Stimulated activated CD4-positive, alpha-beta T cell treated with anti-CD3 and anti-CD28 coated beads, Interleukin-4, amount 100 ng/mL, for 4 hours (primary cell): ENCODE data around the gene MRPL22.
"Not testable (repeated sequence)": the region's sequence is repeated elsewhere in the genome, so short reads cannot be mapped to it uniquely, and the experiment has no call there.

Source experiments
- DNase-seq, 2 experiments: peaks; one replicate each; pipeline ENCODE4 v3.0.0-alpha.2; 2020

Gene MRPL22

GRCh38 chr5:154943527-154943926, 2.7 kb downstream of the MRPL22 start:
- no peak for DNase-seq

DNA sequence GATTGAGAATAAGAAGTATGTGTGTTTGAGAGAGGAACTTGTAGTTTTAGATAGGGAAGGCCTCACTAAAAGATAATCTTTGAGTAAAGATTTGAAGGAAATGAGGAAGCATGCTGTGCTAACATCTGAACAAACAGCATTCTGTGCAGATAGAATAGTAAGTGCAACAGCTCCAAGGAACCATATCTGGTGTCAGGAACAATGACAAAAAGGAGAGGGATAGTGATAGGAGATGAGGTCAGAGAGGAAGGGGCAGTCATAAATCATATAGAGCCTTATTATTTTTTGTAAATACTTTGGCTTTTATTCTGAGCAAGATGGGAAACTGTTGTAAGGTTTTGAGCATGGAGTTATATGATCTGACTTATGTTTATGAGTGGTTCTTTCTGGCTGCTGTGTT, 3.8 kb downstream of the MRPL22 start:
- DNase-seq, result no peak

DNA sequence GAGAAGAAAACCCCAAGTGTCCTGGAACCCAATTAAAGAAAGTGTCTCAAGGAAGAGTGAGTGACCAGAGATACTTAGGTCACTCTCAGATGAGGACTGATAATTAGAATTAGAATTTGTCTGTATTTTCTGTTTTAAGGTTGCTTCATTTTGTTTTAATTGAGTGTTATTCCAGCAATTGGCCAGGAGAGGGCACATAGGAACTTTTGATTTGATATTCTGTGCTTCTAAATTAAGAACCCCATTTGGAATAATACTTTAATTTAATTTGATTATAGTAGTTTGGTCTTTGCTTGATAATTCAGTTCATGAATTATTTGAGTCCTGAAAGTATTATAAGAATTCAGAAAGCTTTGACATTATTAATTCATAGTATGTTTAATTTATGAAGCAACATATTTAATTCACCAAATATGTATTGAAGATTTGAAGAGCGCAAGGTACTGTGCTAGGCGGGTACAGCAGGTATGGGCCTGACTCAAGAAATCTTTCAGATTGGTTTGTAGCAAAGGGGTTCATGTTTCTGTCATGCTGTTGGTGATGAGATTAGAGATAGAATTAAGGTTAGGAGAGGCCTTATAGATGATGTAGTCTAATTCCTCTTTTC, 4.9 kb downstream of the MRPL22 start:
- DNase-seq, result no peak

DNA sequence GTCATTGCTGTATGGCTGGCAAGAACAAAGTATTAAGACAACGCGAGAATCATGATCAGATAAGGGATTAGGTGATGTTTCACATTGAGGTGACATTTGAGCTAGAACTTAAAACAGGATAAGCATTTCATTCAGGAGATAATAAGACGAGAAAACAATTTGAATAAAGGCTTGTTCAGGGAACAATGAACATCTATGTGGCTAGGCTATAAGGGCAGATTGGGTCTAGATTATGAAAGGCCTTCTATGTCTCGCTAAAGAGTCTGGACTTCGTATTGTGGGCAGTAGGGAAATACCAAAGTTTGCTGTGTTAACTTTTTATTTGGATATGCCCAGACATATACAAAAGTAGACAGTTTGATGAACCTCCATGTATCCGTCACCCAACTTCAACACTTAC, 6.9 kb downstream of the MRPL22 start:
- DNase-seq, result no peak

GRCh38 chr5:154948313-154948712, 7.4 kb downstream of the MRPL22 start:
- DNase-seq, result no peak

DNA sequence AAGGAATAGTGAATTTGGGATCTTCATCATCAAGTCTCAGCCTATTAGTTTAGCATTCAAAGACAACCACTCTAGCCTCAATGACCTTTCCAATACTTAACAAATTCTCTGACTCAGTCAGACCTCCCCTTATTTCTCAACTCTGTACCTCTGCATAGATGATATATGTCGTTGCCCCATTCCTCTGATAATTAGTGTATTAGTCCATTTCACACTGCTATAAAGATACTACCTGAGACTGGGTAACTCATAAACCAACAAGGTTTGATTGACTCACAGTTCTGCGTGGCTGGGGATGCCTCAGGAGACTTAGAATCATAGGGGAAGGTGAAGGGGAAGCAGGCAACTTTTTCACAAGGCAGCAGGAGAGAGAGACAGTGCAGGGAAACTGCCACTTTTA, 8.9 kb downstream of the MRPL22 start:
- no peak for DNase-seq

DNA sequence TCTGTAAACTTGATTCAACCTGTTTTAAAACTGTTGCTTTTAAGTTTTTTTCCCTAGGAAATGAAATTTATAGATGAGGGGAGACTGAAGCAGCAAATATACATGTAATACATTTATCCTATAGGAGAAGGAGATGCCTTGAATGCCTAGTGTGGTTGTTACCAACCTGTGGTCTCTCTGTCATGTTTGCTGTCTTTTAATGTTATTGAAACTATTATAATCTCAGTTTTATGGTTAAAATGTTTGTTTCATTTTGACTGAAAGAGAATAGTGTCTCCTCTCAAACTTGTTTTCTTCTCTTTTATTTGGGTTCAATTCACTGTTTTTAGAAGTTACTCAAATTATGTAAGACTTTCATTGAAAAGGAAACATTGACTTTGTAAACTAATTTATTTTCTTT, 15.8 kb downstream of the MRPL22 start:
- no peak for DNase-seq

- no peak for DNase-seq
Measured at GRCh38 chr5:154962494-154962893, 21.6 kb downstream of the MRPL22 start.

GRCh38 chr5:154966081-154966841, 25.4 kb downstream of the MRPL22 start:
- no peak for DNase-seq

- no peak for DNase-seq
Measured at GRCh38 chr5:154966874-154967273, 26.0 kb downstream of the MRPL22 start.

- DNase-seq, result no peak
Measured at GRCh38 chr5:154967421-154968024, 26.6 kb downstream of the MRPL22 start.

- no peak for DNase-seq
Measured at GRCh38 chr5:154968953-154969352, 28.1 kb downstream of the MRPL22 start.

DNA sequence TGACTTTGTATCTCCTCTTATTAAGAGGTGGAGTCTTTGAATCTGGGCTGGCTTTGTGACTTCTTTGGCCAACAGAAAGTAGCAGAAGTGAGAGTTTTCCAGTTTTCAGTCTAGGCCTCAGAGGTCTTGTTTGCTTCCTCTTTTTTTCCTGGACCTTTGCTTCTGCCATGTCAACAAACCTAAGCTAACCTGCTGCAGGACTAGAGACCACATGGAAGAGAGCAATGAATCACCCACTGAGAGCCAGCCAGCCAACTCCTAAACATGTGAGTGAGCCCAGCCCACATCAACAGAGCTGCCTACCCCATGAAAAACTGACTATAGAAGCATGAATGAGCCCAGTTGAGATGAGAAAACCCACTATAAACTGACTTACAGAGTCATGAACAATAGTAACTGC, 29.9 kb downstream of the MRPL22 start:
- DNase-seq, result no peak

- DNase-seq, result no peak
Measured at GRCh38 chr5:154971501-154971900, 30.6 kb downstream of the MRPL22 start.

- no peak for DNase-seq
Measured at GRCh38 chr5:154972476-154973080, 31.7 kb downstream of the MRPL22 start.

GRCh38 chr5:154976082-154976481, 35.2 kb downstream of the MRPL22 start:
- DNase-seq, result not testable (repeated sequence)

DNA sequence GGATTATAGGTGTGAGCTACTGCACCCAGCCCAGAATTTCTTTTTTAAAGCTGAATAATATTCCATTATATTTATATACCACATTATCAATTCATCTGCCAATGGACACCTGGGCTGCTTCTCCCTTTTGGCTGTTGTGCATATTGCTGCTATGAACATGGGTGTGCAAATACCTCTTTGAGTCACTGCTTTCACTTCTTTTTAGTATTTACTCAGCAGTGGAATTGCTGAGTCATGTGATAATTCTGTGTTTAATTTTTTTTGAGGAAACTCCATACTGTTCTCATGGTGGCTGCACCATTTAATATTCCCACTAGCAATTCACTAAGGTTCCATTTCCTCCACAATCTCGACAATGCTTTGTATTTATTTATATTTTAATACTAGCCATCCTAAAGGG, 36.5 kb downstream of the MRPL22 start:
- DNase-seq, result no peak

- not testable (repeated sequence) for DNase-seq
Measured at GRCh38 chr5:154978294-154978693, 37.4 kb downstream of the MRPL22 start.

GRCh38 chr5:154984946-154985516, 44.2 kb downstream of the MRPL22 start:
- no peak for DNase-seq

DNA sequence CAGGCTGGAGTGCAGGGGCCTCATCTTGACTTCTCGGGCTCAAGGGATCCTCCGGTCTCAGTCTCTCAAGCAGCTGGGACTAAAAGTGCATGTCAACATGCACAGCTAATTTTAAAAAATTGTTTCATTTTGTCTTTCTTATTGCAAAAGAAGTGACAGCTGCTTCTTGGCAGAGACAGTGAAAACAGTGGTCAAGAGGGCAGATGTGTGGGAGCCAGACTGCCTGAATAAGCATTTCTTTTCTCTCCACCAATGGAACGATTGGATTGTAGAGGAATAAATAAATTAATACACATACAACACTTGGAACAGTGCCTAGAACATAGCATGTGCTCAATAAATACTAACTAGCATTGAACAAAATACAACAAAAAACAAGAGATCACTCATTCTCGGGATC, 45.3 kb downstream of the MRPL22 start:
- DNase-seq, result no peak

DNA sequence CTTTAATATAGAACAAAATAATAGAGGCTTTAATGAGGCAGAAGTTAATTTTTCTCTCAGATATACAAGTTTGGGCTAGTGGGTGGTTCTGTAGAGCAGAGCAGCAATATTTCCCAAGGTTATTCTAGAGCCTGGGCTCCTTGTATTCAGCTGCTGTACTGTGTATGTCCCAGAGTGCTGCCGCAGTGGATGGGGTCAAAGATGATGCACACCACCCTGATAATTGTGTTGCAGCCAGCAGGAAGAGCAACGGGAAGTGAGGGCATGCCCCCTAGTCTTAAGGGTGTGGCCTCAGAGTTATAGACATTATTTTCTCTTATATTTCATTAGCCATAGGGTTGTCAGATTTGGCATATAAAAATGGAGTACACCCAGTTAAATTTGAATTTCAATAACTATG, 48.8 kb downstream of the MRPL22 start:
- no peak for DNase-seq

- no peak for DNase-seq
Measured at GRCh38 chr5:154993461-154993860, 52.6 kb downstream of the MRPL22 start.

DNA sequence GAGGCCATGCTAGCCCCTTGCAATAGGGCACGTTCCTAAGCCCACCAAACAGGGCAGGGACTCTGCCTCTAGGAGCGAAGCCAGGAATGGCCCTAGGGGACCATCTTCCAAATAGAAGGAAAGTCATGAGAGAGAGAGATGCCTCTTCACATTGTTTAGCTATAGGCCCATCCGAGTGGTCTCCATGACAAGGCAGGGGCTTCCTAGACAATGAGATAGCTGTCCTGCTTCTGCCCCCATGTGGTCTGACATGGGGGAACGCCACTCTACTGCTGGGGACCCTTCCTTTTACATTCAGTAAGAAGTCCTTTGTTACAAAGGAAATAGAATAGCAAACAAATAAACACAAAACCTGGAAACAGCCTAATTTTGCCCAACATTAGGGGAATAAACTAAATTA, 54.8 kb downstream of the MRPL22 start:
- no peak for DNase-seq

DNA sequence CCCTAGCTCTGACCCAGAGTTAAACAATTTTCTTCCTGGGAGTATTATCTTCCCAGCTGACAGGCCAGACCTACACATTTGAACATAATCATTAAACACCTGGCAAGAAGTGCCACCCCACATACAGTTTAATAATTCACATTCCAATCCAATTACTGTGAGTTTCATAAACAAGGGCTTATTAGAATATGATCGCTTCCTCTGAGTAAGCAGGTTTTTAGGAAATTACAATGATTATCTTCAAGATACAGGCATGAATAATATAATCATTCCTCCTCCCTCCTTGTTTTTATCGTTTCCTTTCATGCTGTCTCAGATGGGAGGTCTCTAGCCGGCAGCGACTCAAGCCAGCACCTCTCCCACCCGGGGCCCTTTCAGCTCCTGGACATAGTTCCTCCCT, 56.9 kb downstream of the MRPL22 start:
- DNase-seq, result no peak
